ENCODE results near the gene ZCCHC7. TPM values are rescaled to one million over a fixed set of nuclear protein-coding genes. Genes with fewer than 3 reads are reported as not detected.

The ZCCHC7 gene
- total and polyA plus RNA-seq, 4 donors: 3.3 to 9.7 (median 7.6) TPM

GRCh38 chr9:37353791-37354190 is 233.4 kb downstream of the ZCCHC7 start:
- no peak overlapping the region for H3K4me3 ChIP-seq (ENCODE audit: low read depth in 1 of 3, low read length in 3 of 3)
- WGBS: 96% methylated on average over 2 of the region's 2 CpGs
- no peak for TF ChIP-seq GABPA (IDR thresholded peaks at IDR 0.05 in 1 of 2, conservative IDR thresholded peaks at IDR 0.05 in 1 of 2)
- no peak for TF ChIP-seq SP1 (IDR thresholded peaks at IDR 0.05)
- H3K4me1 ChIP-seq (ENCODE audit: control insufficient read depth in 4 of 4, insufficient read depth in 4 of 4, low read length in 3 of 4): no peaks in the 10 kb centered on the region
- no peaks in the 10 kb centered on the region for H3K27me3 ChIP-seq (ENCODE audit: control insufficient read depth in 4 of 4, insufficient read depth in 4 of 4, low read length in 3 of 4)
- H3K36me3 ChIP-seq (ENCODE audit: control insufficient read depth in 4 of 4, insufficient read depth in 3 of 4, low read depth in 1 of 4, low read length in 3 of 4): peaks cover 2 to 9% (median 5%) of the 10 kb centered on the region in 4 donors
- H3K27ac ChIP-seq (ENCODE audit: low read depth in 1 of 2, low read length in 2 of 2): no peak overlapping the region
- no peaks in the 10 kb centered on the region for H3K9me3 ChIP-seq (ENCODE audit: control insufficient read depth in 4 of 4, low read length in 3 of 4)
- no peak for DNase-seq (ENCODE audit: low spot score)
- no peak overlapping the region for H3K9ac ChIP-seq (ENCODE audit: low read depth in 1 of 2, low read length in 2 of 2)

- no peak for DNase-seq (ENCODE audit: low spot score)
- H3K27me3 ChIP-seq (ENCODE audit: control insufficient read depth in 4 of 4, insufficient read depth in 4 of 4, low read length in 3 of 4): no peaks in the 10 kb centered on the region
- peaks cover 0 to 2% (median under 1%) of the 10 kb centered on the region in 4 donors for H3K36me3 ChIP-seq (ENCODE audit: control insufficient read depth in 4 of 4, insufficient read depth in 3 of 4, low read depth in 1 of 4, low read length in 3 of 4)
- TF ChIP-seq RXRA (IDR thresholded peaks at IDR 0.05) (no peak), FOXA1 (IDR thresholded peaks at IDR 0.05) (no peak), FOXA2 (IDR thresholded peaks at IDR 0.05) (no peak), JUND (IDR thresholded peaks at IDR 0.05) (no peak), MAX (IDR thresholded peaks at IDR 0.05) (no peak), YY1 (IDR thresholded peaks at IDR 0.05) (no peak), CTCF (IDR thresholded peaks at IDR 0.05; ENCODE audit: low read depth, low read length, missing input control) (no peak), HNF4A (conservative IDR thresholded peaks at IDR 0.05) (no peak), EGR1 (IDR thresholded peaks at IDR 0.05; ENCODE audit: low read depth in 2 of 2) (no peak), GABPA (IDR thresholded peaks at IDR 0.05 in 1 of 2, conservative IDR thresholded peaks at IDR 0.05 in 1 of 2) (no peak), HNF4G (IDR thresholded peaks at IDR 0.05) (no peak), TAF1 (conservative IDR thresholded peaks at IDR 0.05) (no peak), RAD21 (IDR thresholded peaks at IDR 0.05) (no peak), SP1 (IDR thresholded peaks at IDR 0.05) (no peak)
- H3K9ac ChIP-seq (ENCODE audit: low read depth in 1 of 2, low read length in 2 of 2): no peak overlapping the region
- no peaks in the 10 kb centered on the region for H3K9me3 ChIP-seq (ENCODE audit: control insufficient read depth in 4 of 4, low read length in 3 of 4)
- H3K4me3 ChIP-seq (ENCODE audit: low read depth in 1 of 3, low read length in 3 of 3): no peak overlapping the region
- WGBS: 87% methylated on average over 4 of the region's 4 CpGs
- no peak overlapping the region for H3K27ac ChIP-seq (ENCODE audit: low read depth in 1 of 2, low read length in 2 of 2)
- no peaks in the 10 kb centered on the region for H3K4me1 ChIP-seq (ENCODE audit: control insufficient read depth in 4 of 4, insufficient read depth in 4 of 4, low read length in 3 of 4)
Observed at GRCh38 chr9:37362430-37362829, 242.1 kb downstream of the ZCCHC7 start.

GRCh38 chr9:37363124-37363523 is 242.8 kb downstream of the ZCCHC7 start:
- Histone ChIP-seq H3K4me1 (ENCODE audit: control insufficient read depth in 4 of 4, insufficient read depth in 4 of 4, low read length in 3 of 4) (no peaks in the 10 kb centered on the region), H3K4me3 (ENCODE audit: low read depth in 1 of 3, low read length in 3 of 3) (no peak overlapping the region), H3K9me3 (ENCODE audit: control insufficient read depth in 4 of 4, low read length in 3 of 4) (no peaks in the 10 kb centered on the region), H3K36me3 (ENCODE audit: control insufficient read depth in 4 of 4, insufficient read depth in 3 of 4, low read depth in 1 of 4, low read length in 3 of 4) (no peaks in the 10 kb centered on the region), H3K9ac (ENCODE audit: low read depth in 1 of 2, low read length in 2 of 2) (no peak overlapping the region), H3K27me3 (ENCODE audit: control insufficient read depth in 4 of 4, insufficient read depth in 4 of 4, low read length in 3 of 4) (no peaks in the 10 kb centered on the region), H3K27ac (ENCODE audit: low read depth in 1 of 2, low read length in 2 of 2) (no peak overlapping the region)
- no peak for TF ChIP-seq CTCF (IDR thresholded peaks at IDR 0.05; ENCODE audit: low read depth, low read length, missing input control)
- no peak for TF ChIP-seq FOXA1 (IDR thresholded peaks at IDR 0.05)
- TF ChIP-seq RXRA (IDR thresholded peaks at IDR 0.05): no peak
- TF ChIP-seq YY1 (IDR thresholded peaks at IDR 0.05): no peak
- TF ChIP-seq GABPA (IDR thresholded peaks at IDR 0.05 in 1 of 2, conservative IDR thresholded peaks at IDR 0.05 in 1 of 2): no peak
- no peak for TF ChIP-seq RAD21 (IDR thresholded peaks at IDR 0.05)
- TF ChIP-seq HNF4G (IDR thresholded peaks at IDR 0.05): no peak
- TF ChIP-seq FOXA2 (IDR thresholded peaks at IDR 0.05): no peak
- TF ChIP-seq EGR1 (IDR thresholded peaks at IDR 0.05; ENCODE audit: low read depth in 2 of 2): no peak
- no peak for TF ChIP-seq HNF4A (conservative IDR thresholded peaks at IDR 0.05)
- no peak for TF ChIP-seq JUND (IDR thresholded peaks at IDR 0.05)
- no peak for TF ChIP-seq ATF3 (IDR thresholded peaks at IDR 0.05)
- 96% methylated on average over 4 of the region's 4 CpGs for WGBS
- no peak for DNase-seq (ENCODE audit: low spot score)
